GM06990 (cell line): ENCODE data around the gene ACTR2.

Experiments used
- DNase-seq: peaks from one replicate; pipeline ENCODE4 v3.0.0-alpha.2; 2011; ENCODE audit not compliant: insufficient read length; ENCODE audit errors: extremely low read depth
- H3K27me3 ChIP-seq: replicated peaks from 2 replicates; pipeline ENCODE4 v1.6.0; 2011; ENCODE audit warnings: low read length; ENCODE audit not compliant: control insufficient read depth, insufficient read depth
- H3K36me3 ChIP-seq: 2 replicates; pipeline ENCODE4 v1.5.1; 2011; ENCODE audit warnings: low read length; ENCODE audit not compliant: control insufficient read depth, insufficient read depth
- H3K4me3 ChIP-seq: replicated peaks from 2 replicates; pipeline ENCODE4 v1.5.1; 2011; ENCODE audit warnings: low read depth, mild to moderate bottlenecking, control low read depth, low read length
- TF ChIP-seq, protein P1 (sequence below): IDR thresholded peaks from 2 replicates; pipeline ENCODE4 v1.5.1; 2011; ENCODE audit warnings: low read length, control low read depth, mild to moderate bottlenecking, inconsistent platforms; ENCODE audit not compliant: insufficient read depth, poor library complexity, severe bottlenecking

Gene ACTR2

DNA sequence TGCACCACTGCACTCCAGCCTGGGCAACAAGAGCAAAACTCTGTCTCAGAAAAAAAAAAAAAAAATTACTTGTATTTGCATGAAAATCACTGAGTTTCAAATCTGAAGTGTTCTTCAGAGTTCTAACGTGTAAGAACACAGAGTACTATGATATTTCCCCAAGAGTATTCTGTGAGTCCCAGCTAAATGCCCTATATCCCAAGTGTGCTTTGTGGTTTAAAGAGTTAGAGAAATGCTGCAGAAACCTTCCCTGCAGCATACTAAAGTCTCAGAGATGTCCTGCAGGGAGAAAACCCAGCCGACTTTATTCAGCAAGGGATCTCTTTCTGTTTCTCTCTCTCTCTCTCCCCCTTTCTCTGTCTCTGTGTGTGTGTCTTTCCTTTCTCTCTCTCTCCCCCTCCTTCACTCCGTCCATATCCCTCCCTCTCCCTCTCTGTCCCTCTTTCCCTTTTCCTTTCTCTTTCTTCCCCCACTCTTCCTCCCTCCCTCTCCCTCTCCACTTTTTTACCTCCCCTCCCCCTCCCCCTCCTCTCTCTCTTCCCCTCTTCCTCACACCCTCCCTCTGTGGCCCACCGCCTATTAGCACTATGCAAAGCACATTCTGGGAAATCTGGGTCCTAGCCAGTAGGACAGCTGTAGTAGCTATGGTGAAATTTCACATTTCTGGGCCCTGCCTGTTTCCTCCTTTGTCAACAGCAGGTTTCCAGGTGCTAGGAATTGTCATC lies 54.2 kb downstream of the ACTR2 start:
- no peaks in the 10 kb centered on the region for H3K36me3 ChIP-seq
- no peaks in the 10 kb centered on the region for H3K27me3 ChIP-seq
- TF ChIP-seq, protein P1, sequence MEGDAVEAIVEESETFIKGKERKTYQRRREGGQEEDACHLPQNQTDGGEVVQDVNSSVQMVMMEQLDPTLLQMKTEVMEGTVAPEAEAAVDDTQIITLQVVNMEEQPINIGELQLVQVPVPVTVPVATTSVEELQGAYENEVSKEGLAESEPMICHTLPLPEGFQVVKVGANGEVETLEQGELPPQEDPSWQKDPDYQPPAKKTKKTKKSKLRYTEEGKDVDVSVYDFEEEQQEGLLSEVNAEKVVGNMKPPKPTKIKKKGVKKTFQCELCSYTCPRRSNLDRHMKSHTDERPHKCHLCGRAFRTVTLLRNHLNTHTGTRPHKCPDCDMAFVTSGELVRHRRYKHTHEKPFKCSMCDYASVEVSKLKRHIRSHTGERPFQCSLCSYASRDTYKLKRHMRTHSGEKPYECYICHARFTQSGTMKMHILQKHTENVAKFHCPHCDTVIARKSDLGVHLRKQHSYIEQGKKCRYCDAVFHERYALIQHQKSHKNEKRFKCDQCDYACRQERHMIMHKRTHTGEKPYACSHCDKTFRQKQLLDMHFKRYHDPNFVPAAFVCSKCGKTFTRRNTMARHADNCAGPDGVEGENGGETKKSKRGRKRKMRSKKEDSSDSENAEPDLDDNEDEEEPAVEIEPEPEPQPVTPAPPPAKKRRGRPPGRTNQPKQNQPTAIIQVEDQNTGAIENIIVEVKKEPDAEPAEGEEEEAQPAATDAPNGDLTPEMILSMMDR = no peak
- no peak for DNase-seq
- H3K4me3 ChIP-seq = no peak overlapping the region

DNA sequence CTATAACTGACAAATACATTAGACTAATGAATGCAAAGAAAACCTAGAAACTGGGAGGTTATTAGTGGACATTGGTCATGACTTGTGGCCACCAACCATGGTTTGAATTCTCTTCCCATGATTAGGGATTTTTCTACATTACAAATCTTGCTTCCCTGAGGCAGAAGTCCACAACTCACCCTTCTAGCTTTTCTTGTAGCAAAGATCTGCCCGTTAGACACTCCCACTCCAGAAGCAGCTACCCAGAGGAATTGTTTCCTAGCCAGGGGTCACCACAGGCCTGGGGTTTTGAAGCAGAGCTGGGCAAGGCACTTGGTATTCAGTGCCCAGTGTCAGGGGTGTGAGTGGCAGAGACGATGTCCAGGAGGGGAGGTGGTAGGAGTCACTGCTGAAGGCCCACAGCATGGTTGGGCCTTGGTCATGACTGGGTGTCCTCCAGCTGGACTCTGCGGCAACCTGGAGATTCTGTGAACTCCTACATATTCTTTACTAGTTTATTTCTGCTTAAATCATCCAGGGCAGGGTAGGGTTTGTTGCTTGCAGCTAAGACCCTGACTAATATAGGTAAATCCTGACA lies 54.9 kb downstream of the ACTR2 start:
- no peaks in the 10 kb centered on the region for H3K27me3 ChIP-seq
- DNase-seq = no peak
- H3K36me3 ChIP-seq = no peaks in the 10 kb centered on the region
- no peak overlapping the region for H3K4me3 ChIP-seq
- TF ChIP-seq, protein P1 = no peak

DNA sequence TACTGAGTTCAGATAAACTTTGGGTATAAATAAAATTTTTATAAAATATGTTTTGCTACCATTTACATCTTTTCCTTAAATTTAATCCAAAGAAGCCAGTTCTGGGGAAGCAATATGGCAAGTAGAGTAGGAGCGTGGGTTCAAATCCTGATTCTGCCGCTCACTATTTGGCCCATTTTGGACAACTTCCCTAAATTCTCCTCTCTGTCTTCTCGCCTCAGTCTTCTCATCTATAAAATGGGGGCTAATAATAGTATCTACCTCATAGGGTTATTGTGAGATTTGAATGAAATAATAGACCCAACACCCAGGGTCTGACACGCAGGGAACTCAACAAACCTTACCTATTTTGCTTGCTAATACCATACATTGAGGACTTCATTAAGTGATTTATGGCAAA lies 59.7 kb downstream of the ACTR2 start:
- H3K4me3 ChIP-seq = no peak overlapping the region
- no peaks in the 10 kb centered on the region for H3K36me3 ChIP-seq
- DNase-seq = no peak
- TF ChIP-seq, protein P1 = no peak
- no peaks in the 10 kb centered on the region for H3K27me3 ChIP-seq

DNA sequence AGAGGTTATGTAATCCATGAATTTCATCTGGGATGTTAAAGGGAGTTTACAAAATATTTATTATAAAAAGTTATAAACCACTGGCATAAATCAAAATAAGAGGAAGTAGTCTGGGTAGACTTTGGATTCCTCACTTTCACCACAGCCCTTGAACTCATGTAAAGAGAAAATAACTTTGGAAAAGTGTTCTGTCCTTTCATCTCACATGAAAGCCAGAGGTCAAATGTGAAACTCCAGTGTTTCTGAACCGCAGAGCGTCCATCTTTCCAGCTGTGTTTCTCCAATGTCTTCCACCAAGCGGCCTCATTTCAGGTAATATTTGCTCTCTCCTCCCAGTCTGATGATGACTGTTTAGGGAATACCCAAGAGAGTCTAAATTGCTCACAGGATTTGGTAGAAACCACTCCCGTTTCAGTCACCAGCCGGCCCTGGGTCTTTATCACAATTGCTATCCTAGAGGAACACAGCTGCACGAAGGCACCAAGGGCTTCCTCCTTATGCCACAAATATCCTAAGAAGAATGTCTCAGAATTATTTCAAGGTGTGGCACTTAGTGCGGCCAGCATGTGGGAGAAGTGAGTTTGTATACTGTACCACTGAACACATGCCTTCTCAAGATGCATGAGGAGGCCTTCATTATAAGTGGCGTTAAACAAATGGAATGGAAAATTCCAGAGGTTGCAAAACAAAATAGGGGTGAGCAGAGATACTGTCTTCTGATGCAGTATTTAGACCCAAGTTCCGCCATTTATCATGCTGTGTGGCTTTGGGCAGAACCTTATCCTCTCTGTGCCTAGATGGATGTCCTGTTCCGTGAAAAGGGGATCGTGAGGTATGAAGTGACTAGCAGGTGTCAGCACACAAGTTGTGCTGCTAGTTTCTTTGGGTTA lies 63.8 kb downstream of the ACTR2 start:
- Histone ChIP-seq H3K36me3 (no peaks in the 10 kb centered on the region), H3K27me3 (peaks cover 2% of the 10 kb centered on the region), H3K4me3 (no peak overlapping the region)
- TF ChIP-seq, protein P1 = no peak
- no peak for DNase-seq

DNA sequence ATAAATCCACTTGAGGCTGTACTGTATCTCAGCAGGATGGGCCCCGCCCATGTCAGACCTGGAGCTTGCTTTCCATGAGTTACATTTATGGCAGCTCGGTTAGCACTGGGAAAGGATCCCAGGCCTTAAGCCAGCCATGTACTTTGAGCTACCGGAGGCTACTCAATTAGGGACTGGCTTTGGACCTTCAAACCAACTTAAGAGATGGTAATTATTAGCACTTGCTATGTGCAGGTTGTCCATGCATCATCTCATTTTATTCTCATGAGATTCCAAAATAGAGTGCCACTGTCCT lies 64.4 kb downstream of the ACTR2 start:
- TF ChIP-seq, protein P1 = no peak
- no peak overlapping the region for H3K4me3 ChIP-seq
- DNase-seq = no peak
- H3K36me3 ChIP-seq = no peaks in the 10 kb centered on the region
- peaks cover 2% of the 10 kb centered on the region for H3K27me3 ChIP-seq
